ENCODE results near the gene FAT1. TPM values are rescaled to one million over a fixed set of nuclear protein-coding genes. Genes with fewer than 3 reads are reported as not detected.

Gene FAT1
- polyA plus RNA-seq, 1 donor from 2014 or later, result 19.8 TPM

- no peaks in the 10 kb centered on the region for H3K79me2 ChIP-seq (replicated peaks; ENCODE audit: insufficient read depth, low read length)
- no peak overlapping the region for H3K9ac ChIP-seq (ENCODE audit: low read length)
- H3K9me2 ChIP-seq (ENCODE audit: insufficient read depth, low read length), result no peaks in the 10 kb centered on the region
- no peak overlapping the region for H2AFZ ChIP-seq (ENCODE audit: low read depth, low read length)
- TF ChIP-seq REST (IDR thresholded peaks at IDR 0.05; ENCODE audit: borderline replicate concordance) (no peak), EZH2 (IDR thresholded peaks at IDR 0.05; ENCODE audit: borderline replicate concordance, insufficient read depth, low read length, poor library complexity, severe bottlenecking) (no peak), RAD21 (conservative IDR thresholded peaks at IDR 0.05) (no peak), MXI1 (conservative IDR thresholded peaks at IDR 0.05; ENCODE audit: poor library complexity, severe bottlenecking) (no peak), CTCF (IDR thresholded peaks at IDR 0.05; ENCODE audit: poor library complexity, severe bottlenecking) (no peak), TAF1 (IDR thresholded peaks at IDR 0.05; ENCODE audit: low read depth) (no peak), EP300 (conservative IDR thresholded peaks at IDR 0.05; ENCODE audit: poor library complexity, severe bottlenecking) (no peak), POLR2AphosphoS5 (IDR thresholded peaks at IDR 0.05) (no peak), SMC3 (conservative IDR thresholded peaks at IDR 0.05; ENCODE audit: poor library complexity) (no peak)
- H3K36me3 ChIP-seq (ENCODE audit: insufficient read depth, low read length), result no peaks in the 10 kb centered on the region
- H3K4me2 ChIP-seq (ENCODE audit: low read length), result no peak overlapping the region
- no peak overlapping the region for H3K4me3 ChIP-seq (ENCODE audit: low read length)
- H3K27me3 ChIP-seq (ENCODE audit: insufficient read depth, low read depth, low read length), result no peaks in the 10 kb centered on the region
- no peaks in the 10 kb centered on the region for H3K9me3 ChIP-seq (ENCODE audit: low read length)
- H4K20me1 ChIP-seq (ENCODE audit: insufficient read depth), result no peaks in the 10 kb centered on the region
- no peak overlapping the region for H3K27ac ChIP-seq (ENCODE audit: low read length)
- H3F3A ChIP-seq (ENCODE audit: insufficient read depth, low read length, poor library complexity, severe bottlenecking), result no peaks in the 10 kb centered on the region
These were observed 185.7 kb downstream of the FAT1 start for GRCh38 chr4:186537843-186538521.

Other genes with a start within 250 kb of the FAT1 start
- gene MTNR1A, start 168.3 kb downstream of the FAT1 start, polyA plus RNA-seq, result not detected in 2 replicates

All from neural cell (in vitro differentiated cells).